NCI-H1105 (cell line): Measurements from ENCODE around the gene NHLRC1.

ENCODE experiments used
- DNase-seq: peaks from one replicate; lab custom pipeline; 2025; lab: John Stamatoyannopoulos, UW

Gene NHLRC1

DNA sequence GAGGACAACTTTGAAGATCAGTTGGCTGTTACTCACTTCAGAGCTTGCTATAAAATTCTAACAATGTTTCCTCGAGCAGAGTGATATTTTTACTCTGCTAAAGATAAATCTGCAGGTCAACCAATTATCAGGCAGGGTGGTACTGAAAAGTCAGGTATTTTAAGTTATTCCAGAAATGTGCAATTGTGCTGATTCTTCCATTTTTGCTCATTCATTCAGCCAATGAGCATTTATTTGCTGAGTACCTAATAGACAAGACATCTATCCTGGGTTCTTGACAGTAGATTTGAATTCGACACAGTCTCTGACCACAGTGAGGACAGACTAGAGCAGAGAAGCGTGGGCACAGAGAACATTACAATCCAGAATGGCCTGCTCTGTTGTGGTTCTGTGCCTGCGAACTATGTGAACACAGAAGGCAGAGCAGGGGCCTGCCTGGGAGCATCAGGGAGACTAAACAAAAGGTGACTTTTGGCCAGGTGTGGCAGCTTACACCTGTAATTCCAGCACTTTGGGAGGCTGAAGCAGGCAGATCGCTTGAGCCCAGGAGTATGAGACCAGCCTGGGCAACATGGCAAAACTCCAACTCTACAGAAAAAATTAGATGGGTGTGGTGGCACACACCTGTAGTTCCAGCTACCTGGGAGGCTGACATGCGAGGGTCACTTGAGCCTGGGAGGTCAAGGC, 17.6 kb upstream of the NHLRC1 start:
- no peak for DNase-seq

DNA sequence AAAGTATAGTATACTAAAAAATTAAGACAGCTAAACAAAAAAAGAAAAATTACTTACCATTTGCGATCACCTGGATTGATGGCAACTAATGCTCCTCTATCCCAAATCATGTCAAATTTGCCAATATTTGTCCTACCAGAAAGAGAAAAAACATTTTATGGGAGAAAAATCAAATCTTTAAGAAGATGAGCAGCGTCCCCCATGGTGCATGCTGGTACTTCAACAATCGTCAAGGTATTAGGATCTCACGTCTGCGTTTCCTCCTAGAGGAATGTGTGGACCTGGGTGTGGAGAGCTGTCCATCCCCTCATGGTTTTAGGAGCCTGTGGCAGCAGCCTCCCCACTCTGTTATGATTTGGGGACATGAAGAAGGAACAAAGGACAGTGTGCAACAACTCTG, 16.4 kb upstream of the NHLRC1 start:
- no peak for DNase-seq

DNA sequence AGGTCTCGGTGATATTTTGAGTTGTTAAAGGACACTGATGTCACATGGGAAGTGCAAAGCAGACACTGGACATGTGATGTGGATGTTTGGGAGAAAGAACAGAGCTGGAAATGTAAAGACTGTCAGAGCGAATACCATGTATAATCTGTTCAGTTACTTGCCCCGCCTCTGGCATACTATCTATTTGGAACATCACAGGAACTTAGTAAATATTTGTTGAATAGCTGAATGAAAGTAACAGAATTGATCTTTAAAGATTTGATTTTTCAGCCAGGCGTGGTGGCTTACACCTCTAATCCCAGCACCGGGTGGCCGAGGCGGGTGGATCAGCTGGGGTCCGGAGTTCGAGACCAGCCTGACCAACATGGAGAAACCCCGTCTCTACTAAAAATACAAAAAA, 13.8 kb upstream of the NHLRC1 start:
- no peak for DNase-seq

DNA sequence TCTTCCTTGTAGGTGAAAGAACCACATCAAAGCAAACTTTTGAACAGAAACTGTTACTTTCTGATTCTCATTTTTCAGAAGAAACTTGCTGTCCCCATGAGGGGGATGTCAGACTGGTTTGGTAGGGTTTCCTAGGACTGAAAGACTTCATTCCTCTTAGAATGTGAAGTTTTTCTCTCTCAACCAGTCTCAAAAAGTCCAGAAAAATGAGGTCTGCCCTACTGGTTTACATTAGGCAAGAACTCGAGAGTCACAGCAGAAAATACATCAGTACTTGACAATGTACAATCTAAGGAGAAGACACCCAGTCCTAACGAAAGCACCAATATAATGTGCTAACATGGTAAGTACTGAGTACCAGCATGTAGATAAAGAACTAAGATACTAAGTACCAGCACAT, 12.7 kb upstream of the NHLRC1 start:
- DNase-seq = no peak

DNA sequence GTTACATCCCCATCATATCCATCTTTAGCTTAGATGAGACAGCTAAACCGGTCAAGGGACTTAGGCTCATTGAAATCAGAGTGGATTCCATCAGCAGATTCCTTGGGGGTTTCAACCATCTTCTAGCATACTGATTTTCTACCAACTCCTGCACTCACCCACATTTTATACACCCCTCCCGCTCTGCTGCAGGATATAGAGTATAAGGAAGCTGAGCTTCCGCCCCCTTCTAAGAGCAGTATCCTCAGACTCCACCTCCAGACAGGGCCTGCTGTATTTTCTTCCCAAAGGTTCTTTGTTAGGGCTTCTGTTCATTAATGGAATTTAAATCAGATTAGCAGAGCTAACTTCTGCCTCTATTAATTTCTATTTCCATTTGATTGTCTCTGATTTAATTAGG, 9.9 kb upstream of the NHLRC1 start:
- DNase-seq = no peak

DNA sequence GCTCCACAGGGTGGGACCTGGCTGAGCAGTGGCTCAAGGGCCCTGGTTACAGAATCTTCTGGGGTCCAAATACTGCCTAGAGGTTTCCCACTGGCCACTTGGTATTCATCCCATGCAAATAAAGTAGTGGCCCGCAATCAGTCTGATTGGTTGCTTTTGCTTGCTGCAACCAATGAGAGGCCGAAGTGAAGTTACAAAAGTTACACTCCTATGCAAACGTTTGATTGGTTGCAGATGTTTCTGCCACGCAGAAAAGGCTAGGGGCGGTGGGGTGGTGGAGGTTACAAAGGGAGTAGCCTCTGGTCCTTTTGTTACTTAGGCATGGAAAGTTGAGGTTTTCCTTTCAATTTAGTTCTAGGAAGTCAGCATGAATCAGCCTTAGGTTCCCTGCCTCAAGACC, 3.6 kb upstream of the NHLRC1 start:
- DNase-seq = no peak

DNA sequence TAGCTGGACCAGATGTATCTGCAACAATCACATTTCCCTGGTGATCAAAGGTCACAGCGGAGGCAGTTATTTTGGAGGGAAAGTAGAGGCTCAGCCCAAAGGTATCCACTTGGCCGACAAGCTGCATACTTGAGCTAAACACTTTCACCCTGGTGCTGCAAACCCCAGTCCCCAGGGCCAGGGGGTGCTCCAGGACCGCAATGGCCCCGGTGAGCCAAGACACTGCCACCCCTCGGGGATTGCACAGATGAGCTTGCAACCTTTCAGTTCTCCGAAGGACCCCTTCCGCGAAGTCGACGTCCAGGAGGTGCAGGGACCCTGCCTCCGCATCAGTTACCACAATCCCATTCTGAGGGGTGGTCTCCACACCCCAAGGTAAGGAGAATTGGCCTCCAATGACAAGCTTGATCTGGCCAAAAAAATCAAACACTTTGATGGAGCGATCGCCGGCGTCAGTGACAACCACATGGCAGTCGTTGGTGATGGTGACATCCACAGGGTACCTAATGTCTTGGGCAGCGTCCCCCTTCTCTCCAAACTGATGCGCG, 823 bp downstream of the NHLRC1 start:
- DNase-seq = no peak

DNA sequence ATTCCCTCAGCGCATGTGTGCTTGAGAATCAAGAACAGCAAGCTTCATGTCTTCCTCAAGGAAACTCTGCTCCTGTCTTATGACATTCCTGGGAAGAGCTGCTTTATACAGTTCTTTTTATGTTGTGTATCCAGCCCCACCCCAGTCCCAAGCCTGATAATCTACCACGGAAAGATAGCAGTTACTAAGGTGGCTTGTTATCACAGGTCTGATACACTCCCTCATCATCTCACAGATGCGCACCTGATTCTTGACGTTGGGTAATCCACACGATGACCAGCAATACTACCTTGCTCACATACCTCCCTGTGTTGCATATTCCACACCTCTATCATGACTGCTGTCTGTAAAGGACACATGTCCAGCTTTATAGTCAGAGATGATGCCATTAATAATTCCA, 3.2 kb downstream of the NHLRC1 start:
- DNase-seq = no peak

DNA sequence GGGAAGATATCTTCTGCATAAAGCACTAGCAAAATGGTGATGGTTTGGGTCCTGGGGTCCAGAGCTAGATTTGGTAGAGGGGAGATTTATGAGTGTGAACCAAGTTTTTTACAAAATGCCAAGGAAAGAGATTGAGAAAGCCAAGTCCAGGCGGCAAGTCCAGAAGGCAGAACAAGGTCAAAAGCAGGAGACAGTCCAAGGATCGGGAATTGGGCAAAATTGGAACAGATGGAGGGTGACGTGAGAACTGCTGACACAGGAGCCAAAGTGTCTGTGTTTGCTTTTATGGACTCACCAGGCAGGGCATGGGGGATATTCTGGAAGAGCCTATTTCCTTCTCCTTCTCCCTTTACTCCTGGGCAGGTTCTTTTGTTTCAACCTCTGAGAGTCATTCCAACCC, 4.1 kb downstream of the NHLRC1 start:
- DNase-seq = no peak

DNA sequence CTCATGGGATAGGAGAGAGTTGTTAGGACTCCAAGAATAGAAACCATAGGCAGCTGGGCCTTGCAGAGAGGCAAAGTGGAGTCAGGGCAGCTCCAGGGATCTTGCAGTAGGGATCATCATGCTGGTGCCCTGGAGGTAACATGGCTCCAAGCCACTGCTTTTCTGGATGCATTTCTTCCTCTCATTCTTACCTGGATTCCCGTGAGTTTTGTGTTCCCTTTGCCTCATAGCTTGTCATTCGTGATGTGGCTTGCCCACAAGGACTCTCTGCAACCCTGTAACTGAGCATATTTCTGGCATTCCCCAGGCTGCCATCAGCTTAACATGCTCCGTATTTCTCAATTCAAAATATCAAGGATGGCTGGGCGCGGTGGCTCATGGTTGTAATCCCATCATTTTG, 5.3 kb downstream of the NHLRC1 start:
- no peak for DNase-seq

DNA sequence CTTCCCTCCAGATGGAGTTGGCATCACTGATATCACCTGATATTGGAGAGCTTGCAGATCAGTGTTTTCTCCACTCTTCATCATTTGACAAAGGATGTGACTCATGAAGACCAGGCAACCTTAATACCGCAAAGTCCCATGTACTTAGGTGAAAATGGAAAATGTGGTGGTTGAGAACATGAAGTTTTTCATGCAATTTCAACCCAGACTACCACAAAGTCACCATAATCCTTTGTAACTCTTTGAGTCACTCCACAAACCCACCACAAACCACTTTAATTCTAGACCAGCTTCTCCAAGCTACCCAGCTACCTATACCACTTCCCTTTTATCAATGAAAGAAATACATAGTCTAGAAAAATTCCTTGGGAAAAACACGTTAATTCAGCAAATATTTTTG, 7.1 kb downstream of the NHLRC1 start:
- DNase-seq = no peak

DNA sequence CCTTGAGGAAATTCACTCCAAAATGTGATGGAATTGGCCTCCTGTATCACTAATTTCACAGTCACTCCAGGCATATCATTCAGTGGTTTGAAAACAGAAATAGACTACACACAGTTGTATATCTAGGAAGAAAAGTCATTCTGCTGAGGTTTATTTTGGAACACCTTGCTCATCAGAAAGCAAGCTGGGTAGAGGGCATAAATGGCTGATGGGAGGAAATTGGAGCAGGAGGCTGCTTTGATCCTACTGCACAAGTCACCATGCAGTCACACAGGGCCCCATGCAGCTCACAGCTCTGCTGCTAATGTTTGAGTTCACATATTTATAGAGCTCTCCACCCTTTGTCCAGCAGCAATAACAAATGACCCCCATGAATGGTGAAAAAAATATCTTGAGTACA, 12.3 kb downstream of the NHLRC1 start:
- no peak for DNase-seq

DNA sequence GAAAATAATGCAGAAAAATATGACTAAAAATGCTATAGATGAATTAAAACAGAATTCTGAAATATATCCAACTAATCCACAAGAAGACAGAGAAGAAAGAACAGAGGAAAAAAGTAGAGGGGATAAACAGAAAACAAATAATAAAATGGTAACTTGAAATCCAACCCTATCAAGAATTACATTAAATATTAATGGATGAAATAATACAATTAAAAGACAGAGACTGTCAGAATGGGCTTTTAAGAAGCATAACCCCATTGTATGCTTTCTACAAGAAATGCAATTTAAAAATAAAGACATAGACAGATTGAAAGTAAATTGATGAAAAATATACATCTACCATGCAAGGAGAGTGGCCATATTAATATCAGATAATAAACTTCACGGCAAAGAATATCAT, 15.4 kb downstream of the NHLRC1 start:
- DNase-seq = no peak

DNA sequence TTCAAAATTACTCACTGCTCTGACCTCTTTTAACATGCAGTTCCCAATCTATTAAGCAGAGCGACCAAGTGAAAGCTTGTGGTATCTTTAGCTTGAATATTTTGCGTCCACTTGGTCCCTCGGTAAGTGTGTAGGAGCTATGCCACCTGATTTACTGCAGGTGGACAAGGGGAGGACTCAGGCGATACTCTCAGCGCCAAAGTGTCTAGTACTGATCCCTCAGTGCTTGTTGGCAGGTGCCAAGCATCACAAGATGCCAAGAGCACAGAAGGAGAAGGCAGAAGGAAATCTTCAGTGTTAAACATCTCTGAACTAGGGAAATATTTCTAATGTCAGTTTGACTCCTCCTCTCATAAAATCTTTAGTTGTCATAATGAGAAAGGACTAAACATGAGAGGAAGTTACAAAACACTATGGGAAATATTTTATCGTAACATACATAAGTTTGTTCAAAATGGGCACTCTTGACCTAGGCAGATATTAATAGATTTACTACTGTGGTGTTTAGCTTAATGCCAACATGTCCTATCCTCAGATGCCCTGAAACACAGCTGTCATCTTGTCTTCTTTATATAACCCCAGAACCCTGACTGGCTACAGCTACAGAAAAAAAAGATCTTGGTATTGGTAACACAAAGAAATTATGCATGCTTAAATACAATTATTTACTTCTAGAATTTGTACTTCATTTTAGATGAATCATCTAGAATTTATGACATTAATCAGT, 19.5 kb downstream of the NHLRC1 start:
- DNase-seq = no peak

DNA sequence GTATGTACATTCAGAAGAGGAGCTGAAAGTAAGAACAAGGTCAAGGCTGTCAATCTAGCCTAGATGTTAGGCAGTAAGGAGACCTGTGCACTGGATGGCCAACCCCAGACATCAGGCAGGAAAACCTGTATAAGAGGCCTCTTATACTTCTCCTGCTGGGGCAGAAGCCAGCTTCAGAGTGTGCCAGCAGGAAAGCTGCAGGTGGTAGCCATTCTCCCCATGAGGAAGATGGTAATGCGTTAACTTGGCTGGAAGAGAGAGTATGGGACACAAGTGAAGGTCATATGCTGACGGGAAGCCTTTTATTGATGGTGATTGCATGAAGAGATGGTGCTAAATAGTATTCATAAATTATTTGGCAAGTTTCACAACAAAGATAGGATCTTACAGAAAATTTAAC, 20.6 kb downstream of the NHLRC1 start:
- no peak for DNase-seq

DNA sequence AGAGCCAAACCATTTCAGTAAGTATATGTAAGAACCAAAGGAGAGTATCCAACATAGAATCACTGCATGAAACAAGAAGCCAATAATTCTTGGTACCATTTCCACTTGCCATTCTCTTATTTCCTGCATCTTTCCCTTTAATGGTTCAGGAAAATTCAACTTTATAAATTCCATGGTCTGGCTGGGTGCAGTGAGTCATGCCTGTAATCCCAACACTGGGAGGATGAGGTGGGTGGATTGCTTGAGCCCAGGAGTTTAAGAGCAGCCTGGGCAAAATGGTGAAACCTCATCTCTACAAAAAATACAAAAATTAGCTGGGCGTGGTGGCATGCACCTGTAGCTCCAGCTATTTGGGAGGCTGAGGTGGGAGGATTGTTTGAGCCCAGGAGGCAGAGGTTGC, 21.2 kb downstream of the NHLRC1 start:
- DNase-seq = no peak

DNA sequence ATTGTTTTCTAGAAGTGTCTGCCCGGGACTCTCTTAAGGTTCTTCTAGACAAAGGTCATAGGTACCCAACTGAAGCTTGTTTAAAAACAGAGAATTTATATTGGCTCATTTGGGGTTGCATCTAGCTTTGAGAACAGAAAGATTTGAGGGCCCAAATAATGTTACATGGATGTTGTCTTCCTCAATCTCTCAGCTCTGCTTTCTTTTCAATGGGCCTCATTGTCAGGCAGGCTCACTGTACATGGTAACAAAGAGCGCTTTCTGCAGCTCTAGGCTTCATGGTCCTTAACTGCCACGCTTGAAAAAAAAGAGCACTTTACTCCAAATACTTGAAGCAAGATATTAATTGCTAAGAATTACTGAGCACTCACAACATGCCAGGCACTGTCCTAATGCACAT, 22.2 kb downstream of the NHLRC1 start:
- DNase-seq = no peak

DNA sequence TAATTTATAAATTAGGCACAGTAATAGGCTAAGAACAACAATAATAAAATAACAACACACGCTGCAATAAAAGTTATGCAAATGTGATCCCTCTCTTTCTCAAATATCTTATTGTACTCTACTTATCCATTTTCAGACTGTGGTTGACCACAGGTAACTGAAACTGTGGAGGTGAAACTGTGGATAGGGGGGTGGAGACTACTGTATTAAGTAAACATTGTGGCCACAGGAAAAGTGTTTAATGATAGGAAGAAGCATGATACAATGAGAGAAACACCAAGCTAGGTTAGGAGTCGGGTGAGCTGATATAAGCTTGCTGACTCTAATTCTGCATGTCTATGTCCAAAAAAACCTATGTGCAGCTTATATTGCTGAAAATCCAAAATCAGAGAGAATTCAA, 23.0 kb downstream of the NHLRC1 start:
- DNase-seq = no peak

DNA sequence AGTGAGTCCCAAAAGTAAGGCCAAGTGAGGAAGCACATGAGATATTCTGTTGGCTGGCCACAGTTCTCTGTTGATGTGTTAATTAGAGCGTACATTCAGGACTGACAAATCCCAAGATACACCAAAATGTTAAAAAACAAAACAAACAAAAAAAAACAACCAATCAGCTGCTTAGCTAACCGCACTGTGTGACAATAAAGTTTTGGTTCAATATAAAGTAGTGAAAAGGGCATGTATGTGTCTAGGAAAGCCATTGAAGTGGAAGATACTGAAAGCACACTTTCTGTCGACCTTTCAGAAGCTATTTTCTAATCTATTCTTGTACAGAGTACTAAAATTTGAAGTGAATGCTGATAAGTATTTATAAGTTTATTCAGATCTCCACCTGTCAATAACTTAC, 26.1 kb downstream of the NHLRC1 start:
- no peak for DNase-seq

DNA sequence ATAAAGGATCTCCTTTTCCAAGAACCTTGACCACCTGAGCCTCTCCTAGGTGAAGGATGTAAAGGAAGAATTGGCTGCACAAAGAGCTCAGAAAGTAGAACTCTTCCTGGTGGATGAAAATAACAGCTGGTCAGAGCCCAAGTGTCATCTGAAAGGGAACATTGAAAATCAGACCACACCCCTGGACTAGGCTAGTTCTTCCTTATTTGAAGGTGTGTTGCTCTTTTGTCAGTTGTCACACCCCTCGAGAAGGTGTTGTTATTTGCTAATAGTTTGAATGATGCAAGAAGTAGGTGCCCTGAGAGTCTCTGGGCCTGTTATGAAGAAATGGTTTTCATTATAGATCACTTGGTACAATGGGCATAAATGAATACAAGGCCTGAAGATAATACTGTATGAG, 31.1 kb downstream of the NHLRC1 start:
- no peak for DNase-seq

DNA sequence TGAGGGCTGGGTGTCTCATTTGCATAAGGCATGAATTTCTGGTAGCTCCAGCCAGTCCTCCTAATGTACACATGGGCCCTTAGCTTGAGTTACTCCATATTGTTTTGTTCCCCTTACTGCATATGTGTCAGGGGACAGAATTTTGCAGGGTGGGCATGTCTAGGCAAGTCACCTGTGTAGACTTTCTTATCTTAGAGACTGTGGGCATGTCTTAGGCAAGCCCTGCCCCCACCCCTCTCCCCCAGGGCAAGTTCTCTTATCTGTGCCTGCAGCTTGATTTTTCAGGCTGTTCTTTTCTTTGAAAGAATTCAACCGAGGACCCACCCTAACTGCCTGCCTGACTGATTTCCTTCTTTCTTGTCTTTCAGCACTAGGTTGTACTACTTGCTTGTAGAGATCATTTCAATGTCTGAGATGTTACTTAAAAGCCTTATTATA, 32.1 kb downstream of the NHLRC1 start:
- DNase-seq = no peak

DNA sequence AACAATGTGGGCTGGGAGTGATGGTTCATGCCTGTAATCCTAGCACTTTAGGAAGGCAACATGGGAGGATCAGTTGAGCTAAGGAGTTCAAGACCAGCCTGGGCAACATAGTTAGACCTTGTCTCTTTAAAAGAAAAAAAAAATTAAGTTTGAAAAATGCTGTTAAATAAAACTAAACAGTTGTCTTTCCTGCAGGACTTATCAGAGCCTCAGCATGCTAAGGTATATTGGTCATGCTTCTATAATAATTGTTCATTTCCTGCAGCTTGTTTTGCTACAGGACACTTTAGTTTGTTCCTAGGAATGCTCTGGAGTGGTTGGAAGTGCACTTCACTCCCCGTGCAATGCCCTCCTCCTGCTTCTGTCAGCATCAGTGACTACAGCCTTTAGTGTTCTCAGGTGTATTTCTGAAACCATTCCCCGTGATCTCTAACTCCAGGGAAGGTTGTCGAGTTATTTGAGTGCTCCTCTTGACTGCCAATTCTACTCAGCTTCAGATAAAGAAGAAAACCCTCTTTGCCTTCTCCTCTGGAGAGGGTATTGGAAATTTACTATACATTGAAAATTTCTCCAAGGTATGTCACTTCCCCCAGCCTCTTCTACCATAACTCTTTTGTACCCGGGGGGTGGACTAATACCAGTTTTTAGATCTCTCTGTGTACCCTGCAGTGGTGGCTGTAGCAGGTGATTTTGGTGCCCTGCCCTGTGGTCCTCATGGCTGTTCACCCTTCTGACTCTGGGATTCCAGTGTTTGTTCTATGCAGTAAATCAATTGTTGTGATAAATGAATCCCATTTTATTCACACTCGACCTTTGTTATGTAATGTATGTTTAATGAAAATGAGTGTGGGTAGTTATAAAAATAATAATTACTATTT, 33.8 kb downstream of the NHLRC1 start:
- DNase-seq = no peak
